ENCODE measurements around the gene FAF1. TPM values are rescaled to one million over a fixed set of nuclear protein-coding genes. Genes with fewer than 3 reads are reported as not detected.

The FAF1 gene
- total RNA-seq, 2 experiments from 2014 or later: 42.3 to 114 TPM

DNA sequence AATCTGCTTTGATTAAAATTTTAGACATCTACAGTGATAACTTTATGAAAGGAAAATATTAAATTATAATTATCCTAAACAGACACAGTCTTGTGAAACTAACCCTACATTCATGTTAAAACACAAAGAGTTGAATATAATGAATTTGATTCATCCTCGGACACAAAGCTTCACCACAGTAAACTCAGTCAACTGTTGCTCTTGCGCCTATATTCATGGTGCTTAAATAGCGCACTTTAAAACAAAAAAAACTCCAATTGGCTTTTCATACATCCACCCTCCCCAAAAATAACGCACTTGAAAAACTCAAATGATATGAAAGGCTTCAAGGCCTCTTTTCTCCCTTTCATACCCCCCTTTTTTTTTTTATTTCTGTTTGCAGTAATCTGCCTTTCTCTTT is 260.3 kb downstream of the FAF1 start:
- Histone ChIP-seq H3K79me2 (ENCODE audit: insufficient read depth, low read depth, low read length) (no peaks in the 10 kb centered on the region), H3K9me2 (ENCODE audit: insufficient read depth, low read length) (no peaks in the 10 kb centered on the region), H3K4me3 (ENCODE audit: low read depth, low read length, poor library complexity, severe bottlenecking) (no peak overlapping the region), H3K4me2 (ENCODE audit: low read length) (no peak overlapping the region), H2AFZ (ENCODE audit: low read length) (no peak overlapping the region), H4K20me1 (ENCODE audit: insufficient read depth, low read length) (peaks cover 4% of the 10 kb centered on the region; the same call in 1 of the 2 replicates), H3K4me1 (ENCODE audit: insufficient read depth, low read length, poor library complexity, severe bottlenecking) (no peaks in the 10 kb centered on the region), H3K36me3 (ENCODE audit: insufficient read depth, low read length) (peaks cover 4% of the 10 kb centered on the region; the same call in 1 of the 2 replicates), H3K27ac (ENCODE audit: low read depth, low read length, poor library complexity, severe bottlenecking) (no peak overlapping the region), H3K9me3 (ENCODE audit: low read length) (no peaks in the 10 kb centered on the region)
- POLR2A ChIA-PET: interaction anchor here (0.6 to 1.7 kb wide), 3 partner anchors 8 to 526 kb away, joined by 3 to 5 read pairs (median 5); no protein-coding TSS in a partner anchor
- no peak for DNase-seq (ENCODE audit: low spot score)
- intact Hi-C loops (cut with micrococcal nuclease; ENCODE audit: unreplicated experiment): no loop called here
- no peak for TF ChIP-seq EZH2phosphoT487 (IDR thresholded peaks at IDR 0.05; ENCODE audit: borderline replicate concordance, low read depth, low read length)
- TF ChIP-seq, protein P1, sequence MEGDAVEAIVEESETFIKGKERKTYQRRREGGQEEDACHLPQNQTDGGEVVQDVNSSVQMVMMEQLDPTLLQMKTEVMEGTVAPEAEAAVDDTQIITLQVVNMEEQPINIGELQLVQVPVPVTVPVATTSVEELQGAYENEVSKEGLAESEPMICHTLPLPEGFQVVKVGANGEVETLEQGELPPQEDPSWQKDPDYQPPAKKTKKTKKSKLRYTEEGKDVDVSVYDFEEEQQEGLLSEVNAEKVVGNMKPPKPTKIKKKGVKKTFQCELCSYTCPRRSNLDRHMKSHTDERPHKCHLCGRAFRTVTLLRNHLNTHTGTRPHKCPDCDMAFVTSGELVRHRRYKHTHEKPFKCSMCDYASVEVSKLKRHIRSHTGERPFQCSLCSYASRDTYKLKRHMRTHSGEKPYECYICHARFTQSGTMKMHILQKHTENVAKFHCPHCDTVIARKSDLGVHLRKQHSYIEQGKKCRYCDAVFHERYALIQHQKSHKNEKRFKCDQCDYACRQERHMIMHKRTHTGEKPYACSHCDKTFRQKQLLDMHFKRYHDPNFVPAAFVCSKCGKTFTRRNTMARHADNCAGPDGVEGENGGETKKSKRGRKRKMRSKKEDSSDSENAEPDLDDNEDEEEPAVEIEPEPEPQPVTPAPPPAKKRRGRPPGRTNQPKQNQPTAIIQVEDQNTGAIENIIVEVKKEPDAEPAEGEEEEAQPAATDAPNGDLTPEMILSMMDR (conservative IDR thresholded peaks at IDR 0.05; ENCODE audit: low read length): no peak
- CTCF ChIA-PET (ENCODE audit: unreplicated experiment): no interaction called here
- BruUV-seq (replicated peaks): no TSS peak

DNA sequence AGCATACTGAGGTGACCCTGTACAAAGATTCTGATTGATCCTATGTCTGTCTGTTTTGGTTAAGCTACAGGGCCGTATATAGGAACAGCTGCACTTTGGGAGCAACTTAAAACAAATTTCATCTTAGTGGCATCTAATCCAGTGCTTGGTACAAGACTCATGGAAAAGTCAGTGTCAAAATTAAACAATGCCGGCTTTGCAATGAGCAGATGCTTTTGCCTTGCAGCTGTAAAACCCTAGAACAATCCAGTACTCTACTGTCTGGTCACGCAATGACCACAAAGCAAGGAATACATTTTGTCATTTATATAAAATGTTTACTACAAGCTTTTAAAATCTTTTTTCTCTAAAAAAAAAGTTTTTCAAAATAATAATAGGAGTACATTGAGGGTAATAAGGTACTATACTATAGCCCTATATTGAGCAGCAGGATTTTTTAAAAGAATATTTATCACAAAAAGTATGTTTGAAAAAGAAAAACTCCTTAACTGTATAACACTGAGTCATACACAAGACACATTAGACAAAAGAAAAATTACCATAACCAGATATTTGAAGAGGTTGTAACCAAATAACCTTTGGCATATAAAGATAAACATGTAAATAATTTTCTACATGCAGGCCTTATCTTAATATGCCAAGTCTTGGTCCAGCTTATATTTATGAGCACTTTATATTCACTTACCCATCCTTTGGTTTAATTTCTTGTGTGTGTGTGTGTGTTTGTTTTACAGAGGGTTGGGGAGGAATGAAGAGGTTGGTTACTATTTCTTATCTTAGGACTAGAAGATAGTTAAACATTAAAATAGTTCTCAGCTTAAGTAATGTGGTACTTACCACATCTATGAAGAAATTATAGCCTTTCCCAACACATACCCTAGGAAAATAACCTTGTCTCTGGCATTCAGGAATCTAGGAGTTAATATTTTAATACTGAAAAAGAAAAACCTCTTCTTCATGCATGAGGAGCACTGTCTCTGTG is 262.3 kb downstream of the FAF1 start:
- no TSS peak for BruUV-seq (replicated peaks)
- H2AFZ ChIP-seq (ENCODE audit: low read length): no peak overlapping the region
- no peak overlapping the region for H3K4me3 ChIP-seq (ENCODE audit: low read depth, low read length, poor library complexity, severe bottlenecking)
- no peak overlapping the region for H3K27ac ChIP-seq (ENCODE audit: low read depth, low read length, poor library complexity, severe bottlenecking)
- intact Hi-C loops (cut with micrococcal nuclease; ENCODE audit: unreplicated experiment): no loop called here
- H4K20me1 ChIP-seq (ENCODE audit: insufficient read depth, low read length): peaks cover 4% of the 10 kb centered on the region; the same call in 1 of the 2 replicates
- TF ChIP-seq EZH2phosphoT487 (IDR thresholded peaks at IDR 0.05; ENCODE audit: borderline replicate concordance, low read depth, low read length): no peak
- TF ChIP-seq, protein P1 (conservative IDR thresholded peaks at IDR 0.05; ENCODE audit: low read length): no peak
- H3K4me1 ChIP-seq (ENCODE audit: insufficient read depth, low read length, poor library complexity, severe bottlenecking): no peaks in the 10 kb centered on the region
- H3K4me2 ChIP-seq (ENCODE audit: low read length): no peak overlapping the region
- no peaks in the 10 kb centered on the region for H3K9me2 ChIP-seq (ENCODE audit: insufficient read depth, low read length)
- CTCF ChIA-PET (ENCODE audit: unreplicated experiment): no interaction called here
- H3K79me2 ChIP-seq (ENCODE audit: insufficient read depth, low read depth, low read length): no peaks in the 10 kb centered on the region
- no peak for DNase-seq (ENCODE audit: low spot score)
- no peaks in the 10 kb centered on the region for H3K36me3 ChIP-seq (ENCODE audit: insufficient read depth, low read length)
- no peaks in the 10 kb centered on the region for H3K9me3 ChIP-seq (ENCODE audit: low read length)
- POLR2A ChIA-PET: interaction anchor here (0.7 to 1.2 kb wide), 2 partner anchors 46 to 118 kb away, joined by 3 read pairs; no protein-coding TSS in a partner anchor

GRCh38 chr1:50693829-50694228 is 266.2 kb downstream of the FAF1 start:
- Histone ChIP-seq H3K9me2 (ENCODE audit: insufficient read depth, low read length) (no peaks in the 10 kb centered on the region), H3K79me2 (ENCODE audit: insufficient read depth, low read depth, low read length) (no peaks in the 10 kb centered on the region), H4K20me1 (ENCODE audit: insufficient read depth, low read length) (no peaks in the 10 kb centered on the region), H3K36me3 (ENCODE audit: insufficient read depth, low read length) (peaks cover 11% of the 10 kb centered on the region), H3K4me2 (ENCODE audit: low read length) (no peak overlapping the region), H3K4me1 (ENCODE audit: insufficient read depth, low read length, poor library complexity, severe bottlenecking) (no peaks in the 10 kb centered on the region), H2AFZ (ENCODE audit: low read length) (no peak overlapping the region), H3K9me3 (ENCODE audit: low read length) (no peaks in the 10 kb centered on the region), H3K27ac (ENCODE audit: low read depth, low read length, poor library complexity, severe bottlenecking) (no peak overlapping the region), H3K4me3 (ENCODE audit: low read depth, low read length, poor library complexity, severe bottlenecking) (no peak overlapping the region)
- TF ChIP-seq, protein P1 (conservative IDR thresholded peaks at IDR 0.05; ENCODE audit: low read length): no peak
- no peak for TF ChIP-seq EZH2phosphoT487 (IDR thresholded peaks at IDR 0.05; ENCODE audit: borderline replicate concordance, low read depth, low read length)
- ChIA-PET CTCF (ENCODE audit: unreplicated experiment) (no interaction called here), POLR2A (no interaction called here)
- BruUV-seq (replicated peaks): no TSS peak
- intact Hi-C loops (cut with micrococcal nuclease; ENCODE audit: unreplicated experiment): no loop called here
- DNase-seq (ENCODE audit: low spot score): no peak

Data from OCI-LY7 (cell line).